ENCODE results near the gene NELL1.

The NELL1 gene

GRCh38 chr11:21476588-21476987, 807.2 kb downstream of the NELL1 start:
- H3K27ac ChIP-seq (ENCODE audit: low read length): no peak overlapping the region
- WGBS (ENCODE audit: insufficient coverage, insufficient read length): no CpG with 5 or more reads among the region's 4 CpGs
- peaks cover 4% of the 10 kb centered on the region for H3K4me1 ChIP-seq (ENCODE audit: control insufficient read depth, insufficient read depth, low read length)

GRCh38 chr11:21480240-21480639, 810.9 kb downstream of the NELL1 start:
- no CpG with 5 or more reads among the region's 2 CpGs for WGBS (ENCODE audit: insufficient coverage, insufficient read length)
- peaks cover 4% of the 10 kb centered on the region for H3K4me1 ChIP-seq (ENCODE audit: control insufficient read depth, insufficient read depth, low read length)
- H3K27ac ChIP-seq (ENCODE audit: low read length): no peak overlapping the region

More at GRCh38 chr11:21476588-21476987, 807.2 kb downstream of the NELL1 start:
- DNase-seq (ENCODE audit: low read depth, low spot score): no peak
- H3K9me3 ChIP-seq (ENCODE audit: control insufficient read depth, insufficient read depth, low read length): no peaks in the 10 kb centered on the region
- H3K36me3 ChIP-seq (ENCODE audit: control insufficient read depth, insufficient read depth, low read length): no peaks in the 10 kb centered on the region
- H3K4me3 ChIP-seq (ENCODE audit: low read length): no peak overlapping the region
- H3K27me3 ChIP-seq (ENCODE audit: control insufficient read depth, insufficient read depth, low read length): no peaks in the 10 kb centered on the region

DNA sequence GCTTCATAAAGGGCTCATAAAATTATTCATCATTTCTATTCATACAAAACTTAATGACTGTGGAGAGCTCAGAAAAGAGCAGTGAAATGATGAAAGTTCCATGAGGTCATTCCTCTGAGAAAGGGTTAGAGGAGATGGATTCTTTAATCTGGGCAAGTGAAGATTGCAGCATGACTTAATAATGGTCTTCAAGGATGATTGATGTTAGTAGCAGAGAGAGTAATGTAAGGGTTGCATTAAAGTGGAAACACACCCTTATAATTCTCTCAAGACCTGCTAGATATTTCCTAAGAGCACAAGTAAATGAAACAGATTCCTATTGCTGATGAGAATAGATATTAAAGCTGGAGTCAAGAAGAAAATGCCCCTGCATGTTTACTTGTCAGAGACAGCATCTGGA, 811.9 kb downstream of the NELL1 start:
- Histone ChIP-seq H3K4me1 (ENCODE audit: control insufficient read depth, insufficient read depth, low read length) (peaks cover 4% of the 10 kb centered on the region), H3K4me3 (ENCODE audit: low read length) (no peak overlapping the region), H3K27me3 (ENCODE audit: control insufficient read depth, insufficient read depth, low read length) (no peaks in the 10 kb centered on the region), H3K9me3 (ENCODE audit: control insufficient read depth, insufficient read depth, low read length) (no peaks in the 10 kb centered on the region), H3K36me3 (ENCODE audit: control insufficient read depth, insufficient read depth, low read length) (no peaks in the 10 kb centered on the region), H3K27ac (ENCODE audit: low read length) (no peak overlapping the region)
- DNase-seq (ENCODE audit: low read depth, low spot score): no peak

More at GRCh38 chr11:21480240-21480639, 810.9 kb downstream of the NELL1 start:
- Histone ChIP-seq H3K9me3 (ENCODE audit: control insufficient read depth, insufficient read depth, low read length) (no peaks in the 10 kb centered on the region), H3K4me3 (ENCODE audit: low read length) (no peak overlapping the region), H3K27me3 (ENCODE audit: control insufficient read depth, insufficient read depth, low read length) (no peaks in the 10 kb centered on the region), H3K36me3 (ENCODE audit: control insufficient read depth, insufficient read depth, low read length) (no peaks in the 10 kb centered on the region)
- no peak for DNase-seq (ENCODE audit: low read depth, low spot score)

- Histone ChIP-seq H3K27ac (ENCODE audit: low read length) (no peak overlapping the region), H3K36me3 (ENCODE audit: control insufficient read depth, insufficient read depth, low read length) (no peaks in the 10 kb centered on the region), H3K4me3 (ENCODE audit: low read length) (no peak overlapping the region), H3K4me1 (ENCODE audit: control insufficient read depth, insufficient read depth, low read length) (no peaks in the 10 kb centered on the region), H3K9me3 (ENCODE audit: control insufficient read depth, insufficient read depth, low read length) (no peaks in the 10 kb centered on the region), H3K27me3 (ENCODE audit: control insufficient read depth, insufficient read depth, low read length) (no peaks in the 10 kb centered on the region)
- DNase-seq (ENCODE audit: low read depth, low spot score): no peak
- no CpG with 5 or more reads among the region's 4 CpGs for WGBS (ENCODE audit: insufficient coverage, insufficient read length)
These were observed 814.7 kb downstream of the NELL1 start for GRCh38 chr11:21484039-21484438.

GRCh38 chr11:21485006-21485405, 815.6 kb downstream of the NELL1 start:
- no CpG with 5 or more reads among the region's 1 CpG for WGBS (ENCODE audit: insufficient coverage, insufficient read length)
- no peaks in the 10 kb centered on the region for H3K9me3 ChIP-seq (ENCODE audit: control insufficient read depth, insufficient read depth, low read length)
- no peaks in the 10 kb centered on the region for H3K36me3 ChIP-seq (ENCODE audit: control insufficient read depth, insufficient read depth, low read length)
- H3K27me3 ChIP-seq (ENCODE audit: control insufficient read depth, insufficient read depth, low read length): no peaks in the 10 kb centered on the region
- H3K27ac ChIP-seq (ENCODE audit: low read length): no peak overlapping the region
- no peaks in the 10 kb centered on the region for H3K4me1 ChIP-seq (ENCODE audit: control insufficient read depth, insufficient read depth, low read length)
- DNase-seq (ENCODE audit: low read depth, low spot score): no peak
- H3K4me3 ChIP-seq (ENCODE audit: low read length): no peak overlapping the region

- no peak for DNase-seq (ENCODE audit: low read depth, low spot score)
These were observed 816.0 kb downstream of the NELL1 start for GRCh38 chr11:21485426-21485825.

DNA sequence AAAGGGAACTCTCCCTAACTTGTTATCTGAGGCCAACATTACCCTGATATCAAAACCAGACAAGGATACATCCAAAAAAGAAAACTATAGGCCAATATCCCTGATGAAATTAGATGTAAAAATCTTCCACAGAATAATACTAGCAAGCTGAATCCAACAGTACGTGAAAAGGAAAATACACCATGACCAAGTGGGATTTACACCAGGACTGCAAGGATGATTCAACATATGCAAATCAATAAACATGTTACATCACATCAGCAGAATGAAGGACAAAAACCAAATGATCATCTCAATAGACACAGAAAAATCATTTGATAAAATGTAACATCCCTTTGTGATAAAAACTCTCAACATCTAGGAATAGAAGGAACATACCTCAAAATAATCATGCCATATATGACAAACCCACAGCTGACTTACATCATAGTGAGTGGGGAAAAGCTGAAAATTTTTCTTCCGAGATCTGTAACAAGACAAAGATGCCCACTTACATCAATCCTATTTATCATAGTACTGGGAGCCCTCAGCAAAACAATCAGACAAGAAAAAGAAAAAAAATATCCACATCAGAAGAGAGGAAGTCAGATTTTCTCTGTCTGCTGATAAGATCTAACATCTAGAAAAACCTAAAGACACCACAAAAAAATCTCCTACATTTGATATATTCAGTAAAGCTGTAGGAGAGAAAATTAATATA, 820.2 kb downstream of the NELL1 start:
- H3K4me1 ChIP-seq (ENCODE audit: control insufficient read depth, insufficient read depth, low read length): no peaks in the 10 kb centered on the region
- no peak for DNase-seq (ENCODE audit: low read depth, low spot score)
- no CpG with 5 or more reads among the region's 2 CpGs for WGBS (ENCODE audit: insufficient coverage, insufficient read length)

More at GRCh38 chr11:21485426-21485825, 816.0 kb downstream of the NELL1 start:
- no peak overlapping the region for H3K27ac ChIP-seq (ENCODE audit: low read length)
- no CpG with 5 or more reads among the region's 5 CpGs for WGBS (ENCODE audit: insufficient coverage, insufficient read length)
- H3K4me3 ChIP-seq (ENCODE audit: low read length): no peak overlapping the region
- H3K27me3 ChIP-seq (ENCODE audit: control insufficient read depth, insufficient read depth, low read length): no peaks in the 10 kb centered on the region
- H3K36me3 ChIP-seq (ENCODE audit: control insufficient read depth, insufficient read depth, low read length): no peaks in the 10 kb centered on the region
- no peaks in the 10 kb centered on the region for H3K9me3 ChIP-seq (ENCODE audit: control insufficient read depth, insufficient read depth, low read length)
- H3K4me1 ChIP-seq (ENCODE audit: control insufficient read depth, insufficient read depth, low read length): no peaks in the 10 kb centered on the region

GRCh38 chr11:21492931-21493330, 823.5 kb downstream of the NELL1 start:
- no peak for DNase-seq (ENCODE audit: low read depth, low spot score)
- no CpG with 5 or more reads among the region's 1 CpG for WGBS (ENCODE audit: insufficient coverage, insufficient read length)
- H3K4me3 ChIP-seq (ENCODE audit: low read length): no peak overlapping the region
- H3K27ac ChIP-seq (ENCODE audit: low read length): no peak overlapping the region
- no peaks in the 10 kb centered on the region for H3K4me1 ChIP-seq (ENCODE audit: control insufficient read depth, insufficient read depth, low read length)
- no peaks in the 10 kb centered on the region for H3K36me3 ChIP-seq (ENCODE audit: control insufficient read depth, insufficient read depth, low read length)
- no peaks in the 10 kb centered on the region for H3K9me3 ChIP-seq (ENCODE audit: control insufficient read depth, insufficient read depth, low read length)
- H3K27me3 ChIP-seq (ENCODE audit: control insufficient read depth, insufficient read depth, low read length): no peaks in the 10 kb centered on the region

More for the DNA sequence above, 820.2 kb downstream of the NELL1 start:
- Histone ChIP-seq H3K27me3 (ENCODE audit: control insufficient read depth, insufficient read depth, low read length) (no peaks in the 10 kb centered on the region), H3K36me3 (ENCODE audit: control insufficient read depth, insufficient read depth, low read length) (no peaks in the 10 kb centered on the region), H3K27ac (ENCODE audit: low read length) (no peak overlapping the region), H3K9me3 (ENCODE audit: control insufficient read depth, insufficient read depth, low read length) (no peaks in the 10 kb centered on the region), H3K4me3 (ENCODE audit: low read length) (no peak overlapping the region)

DNA sequence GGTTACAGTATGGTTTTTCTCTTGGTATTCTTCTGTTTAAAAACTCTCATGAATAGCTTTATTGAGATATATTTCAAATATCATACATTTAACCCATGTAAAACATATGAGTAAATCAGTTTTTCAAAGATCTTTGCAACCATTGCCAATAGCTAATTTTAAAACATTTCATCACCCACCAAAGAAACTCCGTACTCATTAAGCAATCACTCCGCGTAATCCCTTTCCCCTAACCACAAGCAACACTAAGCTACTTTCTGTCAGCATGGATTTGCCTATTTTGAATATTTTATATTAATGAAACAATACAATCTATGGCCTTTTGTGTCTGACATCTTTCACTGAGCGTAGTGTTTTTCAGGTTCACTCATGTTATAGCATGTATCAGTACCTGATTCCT, 825.6 kb downstream of the NELL1 start:
- Histone ChIP-seq H3K4me3 (ENCODE audit: low read length) (no peak overlapping the region), H3K4me1 (ENCODE audit: control insufficient read depth, insufficient read depth, low read length) (no peaks in the 10 kb centered on the region), H3K27me3 (ENCODE audit: control insufficient read depth, insufficient read depth, low read length) (no peaks in the 10 kb centered on the region), H3K9me3 (ENCODE audit: control insufficient read depth, insufficient read depth, low read length) (no peaks in the 10 kb centered on the region), H3K27ac (ENCODE audit: low read length) (no peak overlapping the region), H3K36me3 (ENCODE audit: control insufficient read depth, insufficient read depth, low read length) (no peaks in the 10 kb centered on the region)
- DNase-seq (ENCODE audit: low read depth, low spot score): no peak
- 100% methylated on average over 3 of the region's 4 CpGs for WGBS (ENCODE audit: insufficient coverage, insufficient read length)

GRCh38 chr11:21495879-21496278, 826.5 kb downstream of the NELL1 start:
- Histone ChIP-seq H3K27ac (ENCODE audit: low read length) (no peak overlapping the region), H3K36me3 (ENCODE audit: control insufficient read depth, insufficient read depth, low read length) (no peaks in the 10 kb centered on the region), H3K27me3 (ENCODE audit: control insufficient read depth, insufficient read depth, low read length) (no peaks in the 10 kb centered on the region), H3K4me3 (ENCODE audit: low read length) (no peak overlapping the region), H3K4me1 (ENCODE audit: control insufficient read depth, insufficient read depth, low read length) (no peaks in the 10 kb centered on the region), H3K9me3 (ENCODE audit: control insufficient read depth, insufficient read depth, low read length) (no peaks in the 10 kb centered on the region)
- WGBS (ENCODE audit: insufficient coverage, insufficient read length): no CpG with 5 or more reads among the region's 1 CpG
- DNase-seq (ENCODE audit: low read depth, low spot score): no peak

- WGBS (ENCODE audit: insufficient coverage, insufficient read length): no CpG with 5 or more reads among the region's 1 CpG
These were observed 831.9 kb downstream of the NELL1 start for GRCh38 chr11:21501245-21501644.

More at GRCh38 chr11:21501245-21501644, 831.9 kb downstream of the NELL1 start:
- no peak for DNase-seq (ENCODE audit: low read depth, low spot score)
- Histone ChIP-seq H3K4me1 (ENCODE audit: control insufficient read depth, insufficient read depth, low read length) (no peaks in the 10 kb centered on the region), H3K4me3 (ENCODE audit: low read length) (no peak overlapping the region), H3K27me3 (ENCODE audit: control insufficient read depth, insufficient read depth, low read length) (no peaks in the 10 kb centered on the region), H3K27ac (ENCODE audit: low read length) (no peak overlapping the region), H3K36me3 (ENCODE audit: control insufficient read depth, insufficient read depth, low read length) (no peaks in the 10 kb centered on the region), H3K9me3 (ENCODE audit: control insufficient read depth, insufficient read depth, low read length) (no peaks in the 10 kb centered on the region)
